GM23338 (cell line): Measurements from ENCODE around the gene CLSTN2.

Source experiments
- CREB1 ChIP-seq: fragments of 250-450 bp; sonication (Bioruptor Pico); IDR thresholded peaks from 2 replicates; pipeline ENCODE4 v1.5.0; 2020; ENCODE audit warnings: low read depth, mild to moderate bottlenecking, moderate library complexity
- CTCF ChIP-seq, 2 experiments: fragments of 200-600 bp in 1 of 2; sonication (generic) in 1 of 2; conservative IDR thresholded peaks; 2 replicates each; pipeline versions ENCODE4 v1.5.1 to v1.6.1; 2016 to 2017; ENCODE audit warnings: antibody characterized with exemption in 2 of 2, low read depth in 2 of 2, mild to moderate bottlenecking in 2 of 2, moderate library complexity in 1 of 2
- EZH2 ChIP-seq: fragments of 200-600 bp; sonication (generic); IDR thresholded peaks from one replicate; pipeline ENCODE4 v1.8.0; 2017; ENCODE audit warnings: antibody characterized with exemption, mild to moderate bottlenecking, low read depth; ENCODE audit not compliant: unreplicated experiment
- EZH2phosphoT487 ChIP-seq: fragments of 200-600 bp; sonication (generic); IDR thresholded peaks from one replicate; pipeline ENCODE4 v1.8.1; 2018; ENCODE audit warnings: antibody characterized with exemption; ENCODE audit not compliant: unreplicated experiment
- JUNB ChIP-seq: IDR thresholded peaks from one replicate; pipeline ENCODE4 v1.6.1; 2016; ENCODE audit warnings: antibody characterized with exemption; ENCODE audit not compliant: unreplicated experiment
- NANOG ChIP-seq: IDR thresholded peaks from 2 replicates; pipeline ENCODE4 v1.6.1; 2016; ENCODE audit warnings: antibody characterized with exemption, borderline replicate concordance
- POLR2AphosphoS5 ChIP-seq: IDR thresholded peaks from 2 replicates; pipeline ENCODE4 v1.6.1; 2016; ENCODE audit warnings: antibody characterized with exemption, low read depth
- REST ChIP-seq: IDR thresholded peaks from one replicate; pipeline ENCODE4 v1.6.1; 2018; ENCODE audit warnings: antibody characterized with exemption; ENCODE audit not compliant: unreplicated experiment
- STAT1 ChIP-seq: IDR thresholded peaks from one replicate; pipeline ENCODE4 v1.6.1; 2016; ENCODE audit warnings: antibody characterized with exemption; ENCODE audit not compliant: unreplicated experiment
- ZNF331 ChIP-seq: fragments of 250-450 bp; sonication (Bioruptor Pico); IDR thresholded peaks from 2 replicates; pipeline ENCODE4 v1.5.0; 2020; ENCODE audit warnings: low read depth, mild to moderate bottlenecking, moderate library complexity
- ZNF462 ChIP-seq: fragments of 250-450 bp; sonication (Bioruptor Pico); IDR thresholded peaks from 2 replicates; pipeline ENCODE4 v1.5.0; 2020; ENCODE audit warnings: mild to moderate bottlenecking, moderate library complexity
- TF ChIP-seq, protein P1 (sequence below): IDR thresholded peaks from 2 replicates; pipeline ENCODE4 v1.6.1; 2016; ENCODE audit warnings: antibody characterized with exemption

GRCh38 chr3:139917226-139917785 lies 17.7 kb upstream of the CLSTN2 start:
- TF ChIP-seq NANOG (no peak), CTCF (conservative IDR thresholded peaks at IDR 0.05; ENCODE audit: low read depth in 2 of 2) (no peak), POLR2AphosphoS5 (no peak), REST (no peak), JUNB (no peak), EZH2 (no peak), EZH2phosphoT487 (no peak), CREB1 (CRISPR knock-in tag) (no peak), ZNF462 (CRISPR knock-in tag) (no peak), STAT1 (no peak), ZNF331 (CRISPR knock-in tag) (no peak)
- TF ChIP-seq, protein P1, sequence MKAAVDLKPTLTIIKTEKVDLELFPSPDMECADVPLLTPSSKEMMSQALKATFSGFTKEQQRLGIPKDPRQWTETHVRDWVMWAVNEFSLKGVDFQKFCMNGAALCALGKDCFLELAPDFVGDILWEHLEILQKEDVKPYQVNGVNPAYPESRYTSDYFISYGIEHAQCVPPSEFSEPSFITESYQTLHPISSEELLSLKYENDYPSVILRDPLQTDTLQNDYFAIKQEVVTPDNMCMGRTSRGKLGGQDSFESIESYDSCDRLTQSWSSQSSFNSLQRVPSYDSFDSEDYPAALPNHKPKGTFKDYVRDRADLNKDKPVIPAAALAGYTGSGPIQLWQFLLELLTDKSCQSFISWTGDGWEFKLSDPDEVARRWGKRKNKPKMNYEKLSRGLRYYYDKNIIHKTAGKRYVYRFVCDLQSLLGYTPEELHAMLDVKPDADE = no peak
